GM21423 (cell line): ENCODE results near the gene KRTAP12-1.
"Not testable (repeated sequence)": the region's sequence is repeated elsewhere in the genome, so short reads cannot be mapped to it uniquely, and the experiment has no call there.

Source experiments
- ATAC-seq: cut with Tn5 transposase; IDR thresholded peaks from one replicate; pipeline ENCODE4 v1.9.1; 2021; ENCODE audit warnings: mild to moderate bottlenecking, moderate library complexity; ENCODE audit not compliant: unreplicated experiment

The KRTAP12-1 gene

GRCh38 chr21:44647222-44647552, 34.8 kb downstream of the KRTAP12-1 start:
- ATAC-seq, result no peak

DNA sequence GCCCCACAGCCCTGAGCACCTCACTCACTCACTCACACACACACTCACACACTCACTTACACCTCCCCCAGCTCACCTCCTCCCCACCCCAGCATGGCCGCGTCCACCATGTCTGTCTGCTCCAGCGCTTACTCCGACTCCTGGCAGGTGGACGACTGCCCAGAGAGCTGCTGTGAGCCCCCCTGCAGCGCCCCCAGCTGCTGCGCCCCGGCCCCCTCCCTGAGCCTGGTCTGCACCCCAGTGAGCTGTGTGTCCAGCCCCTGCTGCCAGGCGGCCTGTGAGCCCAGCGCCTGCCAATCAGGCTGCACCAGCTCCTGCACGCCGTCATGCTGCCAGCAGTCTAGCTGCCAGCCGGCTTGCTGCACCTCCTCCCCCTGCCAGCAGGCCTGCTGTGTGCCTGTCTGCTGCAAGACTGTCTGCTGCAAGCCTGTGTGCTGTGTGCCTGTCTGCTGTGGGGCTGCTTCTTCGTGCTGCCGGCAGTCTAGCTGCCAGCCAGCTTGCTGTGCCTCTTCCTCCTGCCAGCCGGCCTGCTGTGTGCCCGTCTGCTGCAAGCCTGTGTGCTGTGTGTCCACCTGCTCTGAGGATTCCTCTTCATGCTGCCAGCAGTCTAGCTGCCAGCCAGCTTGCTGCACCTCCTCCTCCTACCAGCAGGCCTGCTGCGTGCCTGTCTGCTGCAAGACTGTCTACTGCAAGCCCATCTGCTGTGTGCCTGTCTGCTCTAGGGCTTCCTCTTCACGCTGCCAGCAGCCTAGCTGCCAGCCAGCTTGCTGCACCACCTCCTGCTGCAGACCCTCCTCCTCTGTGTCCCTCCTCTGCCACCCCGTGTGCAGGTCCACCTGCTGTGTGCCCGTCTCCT, 35.4 kb downstream of the KRTAP12-1 start, which contains the start of gene KRTAP10-11:
KRTAP10-11 (plus strand) TSS at position 49 of the 856 bp plus-strand sequence; CDS start at position 94, 45 bp downstream.
- ATAC-seq, result not testable (repeated sequence)

DNA sequence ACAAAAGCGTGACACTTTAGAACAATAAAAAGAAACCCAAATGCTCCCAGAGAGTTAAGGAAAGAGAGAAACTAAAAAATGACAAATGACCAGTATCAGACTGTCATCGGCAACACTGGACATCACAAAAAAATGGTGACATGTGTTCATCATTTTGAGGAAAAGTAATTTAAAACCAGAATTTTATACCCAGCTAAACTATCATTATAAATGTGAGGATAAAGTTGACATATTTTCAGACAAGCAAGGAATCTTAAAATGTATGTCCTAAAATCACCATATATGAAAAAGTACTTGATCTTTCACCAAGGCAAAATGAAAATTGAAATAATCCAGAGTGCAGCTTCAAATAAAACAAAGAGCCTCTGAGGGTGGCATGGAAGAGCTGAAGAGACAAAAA, 37.1 kb downstream of the KRTAP12-1 start:
- ATAC-seq, result no peak

DNA sequence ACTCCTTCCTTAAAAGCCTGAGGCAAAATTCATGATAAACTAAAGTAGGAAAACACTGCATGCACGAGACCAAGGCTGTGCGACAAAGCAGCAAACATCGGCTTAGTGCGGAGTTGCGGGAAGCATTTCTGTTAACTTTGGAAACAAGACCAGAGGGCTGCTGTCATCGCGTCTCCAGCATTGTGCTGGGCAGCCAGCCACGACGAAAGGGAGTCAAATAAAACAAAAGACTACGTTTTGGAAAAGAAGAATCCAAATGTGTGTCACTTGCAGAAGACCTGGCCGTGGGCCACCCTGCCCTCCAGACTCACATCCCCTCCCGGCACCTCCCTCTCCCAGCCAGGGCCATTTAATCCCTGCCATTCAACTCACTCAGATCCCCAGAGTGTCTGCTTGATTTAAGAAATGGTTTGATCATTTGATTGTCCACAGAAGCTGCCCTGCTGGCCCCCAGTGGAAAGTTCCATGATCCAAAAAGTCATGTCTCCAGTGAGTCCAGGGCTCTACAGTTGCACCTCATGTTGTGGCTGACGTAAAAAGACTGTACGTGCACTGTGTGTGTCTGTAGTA, 38.1 kb downstream of the KRTAP12-1 start:
- ATAC-seq, result no peak

- no peak for ATAC-seq
These were observed 41.2 kb downstream of the KRTAP12-1 start for GRCh38 chr21:44640761-44641160.

GRCh38 chr21:44639331-44639655, 42.7 kb downstream of the KRTAP12-1 start:
- no peak for ATAC-seq

- not testable (repeated sequence) for ATAC-seq
These were observed 43.2 kb downstream of the KRTAP12-1 start for GRCh38 chr21:44638506-44639330.

DNA sequence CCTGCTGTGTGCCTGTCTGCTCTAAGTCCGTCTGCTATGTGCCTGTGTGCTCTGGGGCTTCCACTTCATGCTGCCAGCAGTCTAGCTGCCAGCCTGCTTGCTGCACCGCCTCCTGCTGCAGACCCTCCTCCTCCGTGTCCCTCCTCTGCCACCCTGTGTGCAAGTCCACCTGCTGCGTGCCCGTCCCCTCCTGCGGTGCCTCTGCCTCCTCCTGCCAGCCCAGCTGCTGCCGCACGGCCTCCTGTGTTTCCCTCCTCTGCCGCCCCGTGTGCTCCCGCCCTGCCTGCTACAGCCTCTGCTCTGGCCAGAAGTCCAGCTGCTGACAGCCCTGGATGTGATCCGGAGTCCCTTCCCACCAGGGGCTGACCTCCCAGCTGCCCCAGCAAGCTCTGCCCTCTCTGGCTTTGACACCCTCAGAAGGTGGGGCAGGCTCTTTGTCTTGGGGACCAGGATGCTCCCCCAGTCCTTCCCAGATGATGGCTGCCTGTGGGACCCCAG, 44.1 kb downstream of the KRTAP12-1 start:
- ATAC-seq, result not testable (repeated sequence)

DNA sequence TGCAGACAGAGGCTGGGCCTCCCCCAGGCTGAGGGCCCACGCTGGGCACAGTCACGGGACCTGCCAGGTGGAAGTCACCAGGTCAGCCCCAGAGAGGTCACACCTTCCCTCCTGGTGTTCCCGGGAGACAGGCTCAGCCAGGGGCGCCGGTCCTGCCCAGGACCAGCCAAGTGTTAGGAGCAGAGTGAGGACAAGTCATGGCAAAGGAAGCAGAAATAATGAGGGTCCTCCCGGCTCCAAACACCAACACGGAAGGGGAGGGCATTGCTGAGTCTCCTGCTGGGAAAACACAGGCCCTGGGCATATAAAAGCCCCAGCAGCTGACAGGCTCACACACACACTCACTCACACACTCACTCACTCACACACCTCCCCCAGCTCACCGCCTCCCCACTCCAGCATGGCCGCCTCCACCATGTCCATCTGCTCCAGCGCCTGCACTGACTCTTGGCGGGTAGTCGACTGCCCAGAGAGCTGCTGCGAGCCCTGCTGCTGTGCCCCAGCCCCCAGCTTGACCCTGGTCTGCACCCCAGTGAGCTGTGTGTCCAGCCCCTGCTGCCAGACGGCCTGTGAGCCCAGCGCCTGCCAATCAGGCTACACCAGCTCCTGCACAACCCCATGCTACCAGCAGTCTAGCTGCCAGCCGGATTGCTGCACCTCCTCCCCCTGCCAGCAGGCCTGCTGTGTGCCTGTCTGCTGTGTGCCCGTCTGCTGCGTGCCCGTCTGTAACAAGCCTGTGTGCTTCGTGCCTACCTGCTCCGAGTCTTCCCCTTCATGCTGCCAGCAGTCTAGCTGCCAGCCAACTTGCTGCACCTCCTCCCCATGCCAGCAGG, 44.7 kb downstream of the KRTAP12-1 start, which contains the start of gene KRTAP10-10:
KRTAP10-10 (plus strand) TSS at position 339 of the 833 bp plus-strand sequence; CDS start at position 401, 62 bp downstream.
- no peak for ATAC-seq

GRCh38 chr21:44636209-44637017, 45.5 kb downstream of the KRTAP12-1 start:
- ATAC-seq, result no peak

DNA sequence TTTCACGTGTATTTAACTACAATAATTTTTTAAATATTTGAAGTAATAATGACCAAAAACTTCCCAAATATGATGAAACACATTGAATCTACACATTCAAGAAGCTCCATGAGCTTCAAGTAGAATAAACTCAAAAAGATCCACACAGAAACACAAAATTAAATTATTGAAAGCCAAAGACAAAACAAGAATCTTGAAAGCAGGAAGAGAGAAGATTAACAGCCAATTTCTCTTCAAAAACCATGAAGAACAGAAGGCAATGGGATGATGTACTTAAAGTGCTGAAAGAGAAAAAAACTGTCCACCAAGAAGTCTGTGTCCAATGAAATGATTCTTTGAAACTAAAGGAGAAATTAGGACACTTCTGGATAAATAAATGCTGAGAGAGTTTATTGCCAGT, 49.9 kb downstream of the KRTAP12-1 start:
- ATAC-seq, result no peak
